Dedifferentiated amniotic fluid mesenchymal stem cell (primary cell): Measurements from ENCODE around the gene ZEB1.
"Not testable (repeated sequence)": the region's sequence is repeated elsewhere in the genome, so short reads cannot be mapped to it uniquely, and the experiment has no call there.

Experiments
- DNase-seq: peaks from one replicate; pipeline ENCODE4 v3.0.0-alpha.2; 2016; ENCODE audit errors: extremely low spot score

Gene ZEB1

DNA sequence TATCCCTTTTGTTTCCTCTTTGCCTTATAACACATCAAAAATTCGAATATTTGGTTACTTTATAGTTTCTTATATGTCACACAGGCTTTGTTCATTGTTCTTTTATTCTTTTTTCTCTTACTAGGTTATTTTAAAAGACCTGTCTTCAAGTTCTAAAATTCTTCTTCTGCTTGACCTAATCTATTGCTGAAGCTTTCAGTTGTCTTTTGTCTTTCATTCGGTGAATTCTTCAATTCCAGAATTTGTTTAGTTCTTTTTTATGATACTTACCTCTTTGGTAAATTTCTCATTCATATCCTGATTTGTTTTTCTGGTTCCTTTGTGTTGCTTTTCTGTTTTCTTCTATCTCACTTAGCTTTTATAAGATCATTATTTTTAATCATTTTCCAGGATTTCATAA is 188.4 kb downstream of the ZEB1 start:
- no peak for DNase-seq

DNA sequence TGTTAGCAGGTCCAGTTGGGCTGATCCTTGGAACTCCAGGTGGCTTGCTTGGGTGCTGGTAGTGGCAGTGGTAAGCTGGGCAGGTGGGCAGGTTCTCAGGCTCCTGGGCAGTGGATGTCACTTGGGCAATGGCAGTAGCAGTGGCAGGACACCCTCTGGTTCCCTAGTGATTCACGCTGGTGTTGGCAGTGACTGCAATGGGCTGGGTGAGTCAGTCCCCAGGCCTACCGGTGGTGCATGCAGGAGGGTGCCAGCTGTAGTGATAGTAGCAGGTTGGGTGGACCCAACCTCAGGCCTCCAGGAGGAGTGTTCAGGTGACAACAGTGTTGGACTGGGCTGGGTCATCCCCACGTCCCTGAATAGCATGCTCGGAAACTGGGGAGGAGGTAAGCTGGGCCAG is 189.2 kb downstream of the ZEB1 start:
- no peak for DNase-seq

DNA sequence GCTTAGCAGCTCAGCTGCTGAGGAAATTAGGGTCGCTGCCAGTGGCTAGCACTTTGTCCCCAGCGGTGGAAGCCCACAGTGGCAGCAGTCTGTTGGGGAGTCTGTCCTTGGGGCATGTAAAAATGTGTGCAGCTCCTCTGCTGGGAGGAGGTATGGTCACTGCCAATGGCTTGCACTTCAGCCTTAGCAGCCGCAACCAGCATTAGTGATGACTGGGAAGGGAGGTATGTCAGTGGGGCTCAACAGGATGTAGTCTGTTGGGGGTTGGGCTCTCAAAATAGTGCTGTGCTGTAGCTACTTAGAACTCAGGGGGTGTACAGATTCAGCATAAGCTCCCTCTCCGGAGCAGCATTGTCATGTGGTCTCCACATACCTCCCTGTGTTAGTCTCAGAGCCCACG is 189.9 kb downstream of the ZEB1 start:
- DNase-seq: no peak

DNA sequence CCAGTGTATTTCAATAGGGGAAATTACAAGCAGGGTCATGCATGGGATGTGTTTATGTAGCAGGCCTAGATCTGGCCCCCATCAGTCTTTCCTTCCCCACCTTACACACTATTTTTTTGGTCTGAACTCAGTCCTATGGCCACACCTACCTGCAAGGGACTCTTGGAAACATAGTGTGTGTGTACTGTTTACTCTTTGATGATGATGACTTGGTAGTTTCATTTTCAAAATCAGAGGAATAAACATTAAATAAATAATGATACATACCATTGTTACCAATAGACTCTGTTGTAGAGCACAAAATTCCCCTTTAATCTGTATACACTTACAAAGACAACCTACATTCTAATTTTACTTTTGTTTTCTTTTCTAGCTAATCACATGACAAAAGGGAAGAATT is 191.0 kb downstream of the ZEB1 start:
- no peak for DNase-seq

DNA sequence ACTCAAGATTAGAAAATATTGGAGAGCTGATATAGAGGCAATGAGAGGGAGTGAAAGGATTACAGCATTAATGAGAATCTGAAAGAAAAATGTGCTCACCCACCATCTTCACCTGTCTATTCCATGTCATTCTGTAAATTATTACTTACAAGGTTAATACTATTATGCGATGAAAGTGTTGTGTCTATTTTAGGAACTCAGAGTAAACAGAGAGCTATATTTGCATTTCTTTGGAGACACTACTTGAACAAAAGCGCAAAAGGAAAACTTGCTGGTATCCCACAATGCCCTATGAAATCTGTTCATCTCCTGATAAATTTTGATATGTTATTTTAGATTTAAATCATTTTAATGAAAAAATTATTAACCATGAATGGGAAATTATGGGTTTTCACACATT is 196.1 kb downstream of the ZEB1 start:
- no peak for DNase-seq

DNA sequence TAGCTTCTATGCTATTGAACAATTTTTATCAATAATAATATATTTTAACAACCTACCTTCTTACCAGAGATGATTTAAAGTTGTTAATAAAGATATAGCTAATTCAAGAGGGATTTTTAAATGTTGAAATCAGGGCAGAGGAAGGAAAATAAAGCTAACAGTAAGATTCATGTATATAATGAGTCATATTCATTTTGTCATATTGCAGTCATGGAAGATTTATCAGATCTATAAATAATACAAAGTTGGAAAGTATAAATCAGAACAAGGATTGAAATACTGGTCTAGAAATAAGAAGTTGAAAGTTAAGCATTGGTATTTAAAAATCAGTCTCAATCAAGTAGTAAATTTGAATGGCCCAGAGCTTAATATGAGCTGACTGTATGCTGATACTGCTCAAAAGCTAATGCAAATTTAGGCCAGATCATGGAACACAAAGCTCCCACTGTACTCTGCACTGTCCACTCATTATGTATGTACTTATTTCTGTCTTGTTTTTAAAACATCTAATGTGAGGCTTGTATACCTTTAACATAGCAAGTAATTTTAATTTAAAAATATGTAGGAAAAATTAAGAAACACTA is 196.9 kb downstream of the ZEB1 start:
- DNase-seq: no peak

DNA sequence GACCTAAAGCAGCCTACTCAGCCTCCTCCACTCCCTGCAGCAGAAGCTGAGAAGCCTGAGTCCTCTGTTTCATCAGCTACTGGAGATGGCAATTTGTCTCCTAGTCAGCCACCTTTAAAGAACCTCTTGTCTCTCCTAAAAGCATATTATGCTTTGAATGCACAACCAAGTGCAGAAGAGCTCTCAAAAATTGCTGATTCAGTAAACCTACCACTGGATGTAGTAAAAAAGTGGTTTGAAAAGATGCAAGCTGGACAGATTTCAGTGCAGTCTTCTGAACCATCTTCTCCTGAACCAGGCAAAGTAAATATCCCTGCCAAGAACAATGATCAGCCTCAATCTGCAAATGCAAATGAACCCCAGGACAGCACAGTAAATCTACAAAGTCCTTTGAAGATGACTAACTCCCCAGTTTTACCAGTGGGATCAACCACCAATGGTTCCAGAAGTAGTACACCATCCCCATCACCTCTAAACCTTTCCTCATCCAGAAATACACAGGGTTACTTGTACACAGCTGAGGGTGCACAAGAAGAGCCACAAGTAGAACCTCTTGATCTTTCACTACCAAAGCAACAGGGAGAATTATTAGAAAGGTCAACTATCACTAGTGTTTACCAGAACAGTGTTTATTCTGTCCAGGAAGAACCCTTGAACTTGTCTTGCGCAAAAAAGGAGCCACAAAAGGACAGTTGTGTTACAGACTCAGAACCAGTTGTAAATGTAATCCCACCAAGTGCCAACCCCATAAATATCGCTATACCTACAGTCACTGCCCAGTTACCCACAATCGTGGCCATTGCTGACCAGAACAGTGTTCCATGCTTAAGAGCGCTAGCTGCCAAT is 202.2 kb downstream of the ZEB1 start:
- DNase-seq: no peak

DNA sequence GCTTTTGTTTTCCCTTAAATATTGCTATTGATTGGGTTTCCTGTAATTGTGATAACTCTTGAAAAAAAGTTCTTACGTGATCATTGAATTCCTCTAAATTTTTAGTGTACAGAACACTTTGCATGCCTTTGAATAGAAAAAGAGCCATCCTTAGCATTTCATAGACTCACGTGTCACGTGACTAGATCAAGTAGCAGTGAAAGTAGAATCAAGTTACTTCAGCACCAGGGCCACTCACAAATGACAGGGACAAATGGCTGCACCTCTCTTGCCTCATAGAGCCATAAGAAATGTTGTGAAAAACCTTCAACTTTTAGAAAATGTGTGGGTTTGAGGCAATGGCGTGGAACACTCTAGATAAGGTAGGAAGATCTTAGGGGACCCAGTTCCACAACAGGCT is 203.8 kb downstream of the ZEB1 start:
- DNase-seq: no peak

DNA sequence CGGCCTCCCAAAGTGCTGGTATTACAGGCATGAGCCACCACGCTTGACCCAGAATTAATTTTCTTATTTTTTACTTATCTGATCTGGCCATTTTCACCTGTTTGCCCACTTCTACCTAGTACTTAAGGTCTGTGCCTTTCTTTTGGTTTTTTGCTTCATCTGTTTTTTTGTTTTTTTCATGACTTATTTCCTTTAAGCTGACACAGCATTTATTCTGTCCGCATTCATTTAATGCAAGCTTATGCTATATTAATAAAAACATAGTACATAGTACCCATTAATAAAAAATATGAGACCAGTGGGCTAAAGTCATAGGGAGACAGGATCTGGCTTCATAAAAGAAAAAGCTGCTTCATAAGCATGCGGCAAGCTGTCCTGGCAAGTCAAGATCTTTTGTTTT is 205.4 kb downstream of the ZEB1 start:
- DNase-seq: no peak

DNA sequence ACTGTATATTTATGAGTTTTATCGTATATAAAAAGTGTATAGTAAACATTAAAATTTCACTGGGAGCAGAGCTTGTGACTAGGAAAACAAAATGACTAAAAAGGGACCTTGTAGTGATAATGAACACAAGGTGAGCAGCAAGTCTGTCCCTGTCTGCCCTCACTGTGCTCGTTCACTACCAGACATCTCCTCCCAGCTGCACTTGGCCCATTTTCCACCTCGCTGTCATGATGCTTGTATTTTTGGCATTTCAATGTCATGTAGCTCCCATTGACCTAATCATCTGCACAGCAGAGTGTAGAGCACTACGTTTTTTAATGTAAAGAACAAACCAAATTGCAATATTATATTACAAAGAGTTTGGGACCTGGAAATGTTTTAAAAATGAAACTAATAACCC is 207.2 kb downstream of the ZEB1 start:
- no peak for DNase-seq

DNA sequence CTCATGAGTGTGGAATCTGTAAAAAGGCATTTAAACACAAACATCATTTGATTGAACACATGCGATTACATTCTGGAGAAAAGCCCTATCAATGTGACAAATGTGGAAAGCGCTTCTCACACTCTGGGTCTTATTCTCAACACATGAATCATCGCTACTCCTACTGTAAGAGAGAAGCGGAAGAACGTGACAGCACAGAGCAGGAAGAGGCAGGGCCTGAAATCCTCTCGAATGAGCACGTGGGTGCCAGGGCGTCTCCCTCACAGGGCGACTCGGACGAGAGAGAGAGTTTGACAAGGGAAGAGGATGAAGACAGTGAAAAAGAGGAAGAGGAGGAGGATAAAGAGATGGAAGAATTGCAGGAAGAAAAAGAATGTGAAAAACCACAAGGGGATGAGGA is 207.7 kb downstream of the ZEB1 start:
- no peak for DNase-seq

DNA sequence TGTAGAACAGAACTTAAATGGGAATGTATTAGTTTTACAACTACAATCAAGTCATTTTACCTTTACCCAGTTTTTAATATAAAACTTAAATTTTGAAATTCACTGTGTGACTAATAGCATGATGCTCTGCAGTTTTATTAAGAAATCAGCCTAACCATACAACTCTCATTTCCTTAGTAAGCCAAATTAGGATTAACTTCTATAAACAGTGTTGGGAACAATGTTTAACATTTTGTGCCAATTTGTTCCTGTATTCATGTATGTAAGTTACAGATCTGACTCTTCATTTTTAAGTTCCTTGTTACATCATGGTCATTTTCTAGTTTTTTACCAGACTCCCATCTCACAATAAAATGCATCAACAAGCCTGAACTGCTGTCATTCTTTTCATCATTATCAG is 209.8 kb downstream of the ZEB1 start:
- DNase-seq: no peak

DNA sequence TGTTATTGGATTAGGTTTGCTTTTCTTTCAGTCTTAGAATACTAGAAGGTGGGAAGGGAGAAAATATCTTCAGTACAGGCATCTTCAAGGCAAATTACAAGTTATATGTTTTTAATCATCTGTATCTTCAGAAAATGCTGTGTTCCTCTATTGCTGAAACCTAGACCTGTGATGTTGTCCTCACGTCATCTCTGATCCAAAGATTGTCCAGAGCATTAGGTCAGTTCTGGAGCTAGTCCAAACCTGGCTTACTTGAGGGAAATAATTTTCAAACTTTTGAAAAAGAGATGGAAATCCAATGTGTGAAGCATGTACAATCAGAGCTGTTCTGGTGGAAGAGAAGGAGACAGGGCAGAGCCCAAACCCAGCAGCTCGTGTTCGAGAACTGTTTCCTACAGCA is 217.3 kb downstream of the ZEB1 start:
- DNase-seq: no peak

DNA sequence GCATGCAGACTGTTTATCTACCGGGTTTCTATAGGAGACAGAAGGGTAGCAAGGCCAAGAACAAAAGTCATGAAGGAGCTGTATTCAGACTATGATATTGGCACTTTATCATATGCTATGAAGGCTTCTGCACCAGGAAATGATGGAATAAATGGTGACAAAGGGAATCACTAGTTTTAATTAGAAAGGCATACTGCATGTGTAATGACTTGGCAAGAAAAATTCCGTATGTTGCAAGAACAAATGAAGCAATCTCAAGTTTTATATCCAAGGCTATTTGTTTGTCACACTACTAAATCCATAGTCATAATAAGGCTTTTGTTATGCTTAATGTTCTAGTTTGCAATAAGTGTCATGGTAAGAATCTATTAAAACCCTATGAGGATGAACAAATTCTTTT is 230.9 kb downstream of the ZEB1 start:
- no peak for DNase-seq

DNA sequence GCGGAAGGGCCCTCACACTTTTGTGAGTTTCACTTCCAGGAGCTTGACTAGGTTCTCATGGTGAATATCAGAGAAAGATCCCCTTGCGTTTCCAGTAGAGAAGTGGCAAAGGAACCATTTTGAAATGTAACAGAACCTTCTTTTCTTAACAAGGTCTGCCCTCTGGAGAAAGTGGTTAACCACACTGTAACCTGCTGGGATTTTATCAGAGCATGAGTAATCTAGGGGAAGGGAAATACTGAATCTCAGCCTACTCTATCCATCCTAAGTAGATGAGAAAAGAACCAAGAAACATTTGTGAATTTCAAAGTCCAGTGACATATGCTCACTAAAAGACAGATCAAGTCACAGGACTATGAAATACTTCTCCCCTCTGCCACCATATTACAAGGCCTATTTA is 235.5 kb downstream of the ZEB1 start:
- no peak for DNase-seq

DNA sequence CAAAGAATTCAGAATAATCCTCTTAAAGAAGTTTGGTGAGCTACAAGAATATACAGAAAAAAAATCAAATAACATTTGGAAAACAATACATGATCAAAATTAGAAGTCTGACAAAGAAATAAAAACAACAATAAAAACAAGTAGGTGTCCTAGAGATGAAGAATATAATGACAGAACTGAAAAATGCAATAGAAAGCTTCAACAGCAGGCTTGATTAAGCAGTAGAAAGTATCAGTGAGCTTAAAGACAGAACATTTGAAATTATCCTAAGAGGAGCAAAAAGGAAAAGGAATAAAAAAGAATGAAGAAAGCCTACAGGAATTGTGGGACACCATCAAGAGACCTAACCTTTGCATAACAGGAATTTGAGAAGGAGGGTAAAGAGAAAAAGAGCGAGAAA is 238.8 kb downstream of the ZEB1 start:
- no peak for DNase-seq

DNA sequence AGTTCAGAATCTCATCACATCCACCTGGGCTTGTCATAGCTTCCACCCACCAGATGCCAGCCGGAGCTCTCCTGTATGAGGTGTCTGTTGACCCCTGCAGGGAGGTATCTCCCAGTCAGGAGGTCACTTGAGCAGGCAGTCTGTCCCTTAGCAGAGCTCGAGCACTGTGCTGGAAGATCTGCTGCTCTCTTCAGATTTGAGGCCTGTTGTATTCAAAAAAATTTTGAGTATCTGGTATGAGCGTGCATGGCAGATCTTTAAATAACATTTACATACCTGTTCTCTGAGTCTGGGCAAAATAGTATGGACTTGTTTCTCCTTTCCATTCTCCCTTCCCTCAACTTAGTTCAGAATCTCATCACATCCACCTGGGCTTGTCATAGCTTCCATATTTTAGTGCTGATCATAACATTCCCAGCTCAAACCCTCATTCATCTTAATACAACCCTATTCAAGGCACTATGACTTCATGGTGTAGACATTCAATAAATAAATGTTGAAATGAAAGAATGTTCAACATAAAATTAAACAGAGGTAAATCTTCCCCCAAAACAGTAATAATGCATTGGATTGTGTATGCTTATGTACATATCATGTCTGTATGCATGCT is 249.3 kb downstream of the ZEB1 start:
- DNase-seq: not testable (repeated sequence)

DNA sequence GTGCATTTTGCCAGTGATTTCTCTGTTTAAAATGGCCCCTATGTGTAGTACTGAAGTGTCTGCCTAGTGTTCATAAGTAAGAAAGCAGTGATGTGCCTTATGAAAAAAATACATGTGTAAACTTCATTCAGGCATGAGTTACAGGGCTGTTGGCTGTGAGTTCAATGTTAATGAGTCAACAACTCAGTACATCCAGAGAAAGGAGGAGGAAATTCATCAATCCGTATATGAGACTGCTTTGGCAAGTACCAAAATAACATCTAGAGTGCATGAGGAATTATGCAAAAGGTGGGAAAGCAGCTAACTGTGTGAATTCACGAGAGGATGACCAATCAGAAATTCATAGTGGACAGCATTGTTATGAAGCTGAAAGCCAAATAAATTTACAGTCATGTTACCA is 255.6 kb downstream of the ZEB1 start:
- DNase-seq: no peak

DNA sequence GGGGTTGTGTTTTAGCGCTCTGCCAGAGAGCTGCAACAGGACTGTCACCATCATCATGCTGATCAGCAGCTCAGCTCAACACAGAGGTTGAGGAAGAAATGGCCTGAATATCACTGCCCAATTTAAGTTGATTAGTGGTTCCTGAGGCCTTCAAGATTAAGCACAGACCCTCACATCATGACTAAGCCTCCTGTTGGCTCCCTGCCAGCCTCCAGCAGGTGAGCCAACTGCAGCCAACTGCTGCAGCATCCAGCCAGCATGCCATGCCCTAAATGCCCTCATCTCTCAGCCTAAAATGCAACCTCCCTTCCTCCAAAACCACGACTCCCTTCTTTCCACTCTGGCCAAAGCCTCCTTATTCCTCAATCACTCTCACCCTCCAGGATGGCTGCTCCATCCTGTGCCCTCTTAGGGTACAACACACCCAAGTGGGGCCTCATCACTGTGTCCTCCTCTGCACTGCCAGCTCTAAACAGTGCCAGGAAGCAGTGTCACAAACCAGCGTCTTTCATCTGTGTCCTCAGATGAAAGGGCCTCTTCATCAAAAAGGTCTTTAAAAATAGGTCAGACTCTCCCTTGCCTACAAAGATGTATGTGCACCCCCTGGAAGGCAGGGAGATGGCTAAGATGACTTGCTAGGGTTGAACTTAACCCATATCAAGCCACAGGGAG is 259.3 kb downstream of the ZEB1 start:
- DNase-seq: no peak

DNA sequence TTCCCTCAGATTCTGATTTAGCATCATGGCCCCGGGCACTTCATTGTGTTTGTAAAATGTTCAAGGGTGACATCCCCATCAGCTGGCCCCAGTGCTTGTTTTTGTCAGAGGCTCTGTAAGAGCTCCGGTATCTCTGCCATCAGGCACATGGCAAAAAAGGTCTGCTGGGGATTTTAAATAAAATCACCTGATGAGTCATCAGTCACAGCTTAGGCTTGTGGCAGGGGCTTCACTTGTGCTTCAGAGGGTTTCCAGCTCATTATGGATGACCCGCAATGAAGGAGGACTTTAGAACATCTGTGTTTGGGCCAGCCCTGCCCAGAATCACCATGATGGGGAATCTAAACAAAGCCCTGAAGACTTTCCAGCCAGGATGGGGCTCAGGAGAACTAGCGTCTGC is 259.9 kb downstream of the ZEB1 start:
- DNase-seq: no peak
